Activated T-helper 1 cell treated with anti-CD3 and anti-CD28 coated beads, Interleukin-12 subunit alpha, Interleukin-12 subunit beta, Interleukin-2, Interleukin-4 antibody, amounts not matched to agents 30 ng/mL and 10 ng/mL and 1 ng/mL, durations not matched to agents 14 hours and 24 hours and 36 hours (primary cell): ENCODE measurements around the gene NOM1. TPM values are rescaled to one million over a fixed set of nuclear protein-coding genes. Genes with fewer than 3 reads are reported as not detected.
"Not testable (repeated sequence)": the region's sequence is repeated elsewhere in the genome, so short reads cannot be mapped to it uniquely, and the experiment has no call there.

Source experiments
- DNase-seq: peaks from one replicate; pipeline ENCODE4 v3.0.0; 2021; ENCODE audit warnings: low spot score
- H3K27ac Mint-ChIP-seq: one replicate; pipeline ENCODE4 v1.8.0; 2021; ENCODE audit warnings: mild to moderate bottlenecking, mixed read lengths
- H3K27me3 Mint-ChIP-seq: one replicate; pipeline ENCODE4 v1.8.0; 2022; ENCODE audit warnings: mild to moderate bottlenecking, moderate library complexity, mixed read lengths; ENCODE audit not compliant: insufficient read depth
- H3K36me3 Mint-ChIP-seq: one replicate; pipeline ENCODE4 v1.8.0; 2021; ENCODE audit warnings: low read depth, mixed read lengths
- H3K4me1 Mint-ChIP-seq: one replicate; pipeline ENCODE4 v1.8.0; 2021; ENCODE audit warnings: low read depth, mixed read lengths
- H3K4me3 Mint-ChIP-seq: one replicate; pipeline ENCODE4 v1.8.0; 2021; ENCODE audit warnings: mild to moderate bottlenecking, moderate library complexity, mixed read lengths
- H3K9me3 Mint-ChIP-seq: one replicate; pipeline ENCODE4 v1.8.0; 2021; ENCODE audit warnings: mixed read lengths
- intact Hi-C: fragments of 100-400 bp; cut with micrococcal nuclease; formaldehyde crosslinking; loops from one replicate; pipeline ENCODE4 v1.15.1; 2024
- total RNA-seq: library from RNA; stranded (reverse); gene quantifications from 2 replicates; pipeline ENCODE4 v1.2.3, GENCODE V29; 2022

The NOM1 gene, protein sequence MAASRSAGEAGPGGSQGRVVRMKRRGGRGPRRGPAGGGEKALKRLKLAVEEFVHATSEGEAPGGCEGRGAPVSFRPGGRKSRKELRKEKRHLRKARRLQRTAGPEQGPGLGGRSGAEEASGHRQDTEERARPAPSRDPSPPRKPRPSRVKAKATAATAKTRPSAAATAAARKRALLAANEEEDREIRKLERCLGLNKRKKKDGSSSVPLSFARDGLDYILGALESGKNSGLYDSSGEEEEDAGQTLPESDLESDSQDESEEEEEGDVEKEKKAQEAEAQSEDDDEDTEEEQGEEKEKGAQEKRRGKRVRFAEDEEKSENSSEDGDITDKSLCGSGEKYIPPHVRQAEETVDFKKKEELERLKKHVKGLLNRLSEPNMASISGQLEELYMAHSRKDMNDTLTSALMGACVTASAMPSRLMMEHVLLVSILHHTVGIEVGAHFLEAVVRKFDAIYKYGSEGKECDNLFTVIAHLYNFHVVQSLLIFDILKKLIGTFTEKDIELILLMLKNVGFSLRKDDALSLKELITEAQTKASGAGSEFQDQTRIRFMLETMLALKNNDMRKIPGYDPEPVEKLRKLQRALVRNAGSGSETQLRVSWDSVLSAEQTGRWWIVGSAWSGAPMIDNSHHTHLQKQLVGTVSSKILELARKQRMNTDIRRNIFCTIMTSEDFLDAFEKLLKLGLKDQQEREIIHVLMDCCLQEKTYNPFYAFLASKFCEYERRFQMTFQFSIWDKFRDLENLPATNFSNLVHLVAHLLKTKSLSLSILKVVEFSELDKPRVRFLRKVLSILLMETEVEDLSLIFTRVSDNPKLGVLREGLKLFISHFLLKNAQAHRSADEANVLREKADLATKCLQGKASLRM
- 46.4 and 50.9 TPM in 2 replicates for total RNA-seq

DNA sequence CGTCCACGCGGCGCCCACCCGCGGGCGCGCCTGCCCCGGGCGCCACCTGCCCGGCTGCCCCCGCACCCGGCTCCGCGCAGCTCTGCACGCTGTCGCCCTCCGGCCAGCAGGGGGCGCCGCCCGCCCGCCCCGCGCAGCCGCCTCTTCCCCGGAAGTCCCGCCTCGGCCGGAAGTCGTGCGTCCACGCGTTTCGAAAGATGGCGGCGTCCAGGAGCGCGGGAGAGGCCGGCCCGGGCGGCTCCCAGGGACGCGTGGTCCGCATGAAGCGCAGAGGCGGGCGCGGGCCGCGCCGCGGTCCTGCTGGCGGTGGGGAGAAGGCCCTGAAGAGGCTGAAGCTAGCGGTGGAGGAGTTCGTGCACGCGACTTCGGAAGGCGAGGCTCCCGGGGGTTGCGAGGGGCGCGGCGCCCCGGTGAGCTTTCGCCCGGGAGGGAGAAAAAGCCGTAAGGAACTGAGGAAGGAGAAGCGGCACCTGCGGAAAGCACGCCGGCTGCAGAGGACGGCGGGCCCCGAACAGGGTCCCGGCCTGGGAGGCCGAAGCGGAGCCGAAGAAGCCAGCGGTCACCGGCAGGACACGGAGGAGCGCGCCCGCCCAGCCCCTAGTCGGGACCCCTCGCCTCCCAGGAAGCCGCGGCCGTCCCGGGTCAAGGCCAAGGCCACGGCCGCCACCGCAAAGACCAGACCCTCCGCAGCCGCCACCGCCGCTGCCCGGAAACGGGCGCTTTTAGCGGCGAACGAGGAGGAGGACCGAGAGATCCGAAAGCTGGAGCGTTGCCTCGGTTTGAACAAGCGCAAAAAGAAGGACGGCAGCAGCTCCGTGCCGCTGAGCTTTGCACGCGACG, at the start of gene NOM1:
TSS of gene NOM1 (plus strand) at position 172 of the 840 bp plus-strand sequence. CDS start at position 198, 26 bp downstream.
- Mint-ChIP-seq H3K36me3 (peaks cover 25% of the 10 kb centered on the region), H3K9me3 (no peaks in the 10 kb centered on the region), H3K27ac (peak within 1 kb of the TSS; percentile 97), H3K27me3 (peaks cover 2% of the 10 kb centered on the region), H3K4me1 (peaks cover 15% of the 10 kb centered on the region), H3K4me3 (peak within 1 kb of the TSS; percentile 97)
- DNase-seq, result peak; percentile 86
- intact Hi-C loops, result loop anchor here (1.0 to 10.0 kb wide), 7 partner anchors 17 to 388 kb away; partner anchors contain the start of genes DNAJB6, LMBR1, RNF32 and UBE3C

DNA sequence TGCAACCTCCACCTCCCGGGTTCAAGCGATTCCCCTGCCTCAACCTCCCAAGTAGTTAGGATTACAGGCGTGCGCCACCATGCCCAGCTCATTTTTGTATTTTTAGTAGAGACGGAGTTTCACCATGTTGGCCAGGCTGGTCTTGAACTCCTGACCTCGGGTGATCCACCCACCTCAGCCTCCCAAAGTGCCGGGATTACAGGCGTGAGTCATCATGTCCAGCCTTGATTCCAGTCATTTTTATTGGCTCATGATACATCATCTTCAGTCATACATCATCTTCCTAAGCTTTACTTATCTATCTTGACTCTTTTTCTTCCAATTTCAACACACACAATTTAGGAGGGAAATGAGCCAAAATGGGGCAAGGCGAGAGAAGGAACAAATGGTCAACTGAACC, 49.4 kb upstream of the NOM1 start:
- not testable (repeated sequence) for H3K4me3 Mint-ChIP-seq, H3K27me3 Mint-ChIP-seq, H3K27ac Mint-ChIP-seq, DNase-seq, H3K36me3 Mint-ChIP-seq, H3K9me3 Mint-ChIP-seq
- intact Hi-C loops, result loop anchor here (10.0 kb wide), 1 partner anchor 95 kb away; no protein-coding TSS in a partner anchor
- peaks cover 26% of the 10 kb centered on the region for H3K4me1 Mint-ChIP-seq

DNA sequence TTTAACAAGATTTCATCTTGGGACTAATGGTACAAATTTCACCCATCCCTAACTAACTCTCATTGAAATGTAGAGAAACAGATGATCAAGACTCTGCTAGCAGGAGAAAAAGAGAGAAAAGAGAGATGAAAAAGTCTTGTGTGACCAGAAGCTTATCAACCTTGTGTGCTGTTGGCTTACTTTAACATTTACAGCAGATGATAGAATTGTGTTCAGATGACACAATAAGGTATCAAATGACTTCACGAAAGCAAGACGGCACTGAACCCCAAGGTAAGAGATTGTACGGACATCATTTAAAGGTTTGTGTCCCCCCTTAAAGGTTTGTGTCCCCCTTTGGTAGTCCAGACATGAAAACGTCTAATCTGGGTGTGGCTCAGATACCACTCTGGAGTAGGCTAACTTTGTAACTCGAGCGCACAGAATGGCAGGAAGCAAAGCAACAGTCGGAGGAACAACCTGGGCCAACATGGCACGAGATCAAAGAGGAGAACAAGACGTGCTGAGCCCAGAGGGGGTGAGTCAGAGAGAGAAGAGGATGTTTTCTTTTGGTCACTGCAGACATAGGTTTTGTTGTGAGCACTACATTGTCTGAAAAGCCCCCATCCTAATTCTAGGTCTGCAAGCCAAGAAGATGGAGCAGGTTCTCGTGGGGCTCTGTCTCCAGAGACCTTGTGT, 46.1 kb upstream of the NOM1 start:
- no peaks in the 10 kb centered on the region for H3K36me3 Mint-ChIP-seq
- no peak overlapping the region for H3K27ac Mint-ChIP-seq
- no peak for DNase-seq
- H3K4me1 Mint-ChIP-seq, result peaks cover 7% of the 10 kb centered on the region
- peaks cover 5% of the 10 kb centered on the region for H3K27me3 Mint-ChIP-seq
- no peak overlapping the region for H3K4me3 Mint-ChIP-seq
- H3K9me3 Mint-ChIP-seq, result no peaks in the 10 kb centered on the region
- intact Hi-C loops, result loop anchor here (10.0 kb wide), 1 partner anchor 91 kb away; no protein-coding TSS in a partner anchor

DNA sequence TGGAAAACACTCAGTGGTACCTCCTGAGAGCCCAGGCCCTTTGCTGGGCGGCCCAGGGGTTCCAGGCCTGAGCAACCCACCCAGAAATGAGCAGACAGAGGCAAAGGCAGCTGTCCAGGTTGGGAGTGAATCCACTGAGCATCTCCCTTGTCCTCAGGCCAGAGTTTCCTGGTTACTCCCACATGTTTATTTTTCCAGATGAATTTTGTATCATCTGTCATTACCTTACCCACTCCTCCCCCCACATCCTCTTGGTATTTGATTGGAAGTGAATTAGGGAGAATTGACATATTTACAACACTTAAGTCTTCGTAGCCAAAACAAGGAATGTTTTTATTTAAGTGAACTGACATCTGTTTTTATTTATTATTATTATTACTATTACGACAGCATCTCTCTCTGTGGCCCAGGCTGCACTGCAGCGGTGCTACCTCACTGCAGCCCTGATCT, 43.3 kb upstream of the NOM1 start:
- intact Hi-C loops, result loop anchor here (5.0 to 10.0 kb wide), 2 partner anchors 89 to 346 kb away; no protein-coding TSS in a partner anchor
- Mint-ChIP-seq H3K27ac (no peak overlapping the region), H3K4me3 (no peak overlapping the region), H3K9me3 (no peaks in the 10 kb centered on the region), H3K27me3 (peaks cover 2% of the 10 kb centered on the region), H3K4me1 (peaks cover 7% of the 10 kb centered on the region), H3K36me3 (no peaks in the 10 kb centered on the region)
- DNase-seq, result no peak

DNA sequence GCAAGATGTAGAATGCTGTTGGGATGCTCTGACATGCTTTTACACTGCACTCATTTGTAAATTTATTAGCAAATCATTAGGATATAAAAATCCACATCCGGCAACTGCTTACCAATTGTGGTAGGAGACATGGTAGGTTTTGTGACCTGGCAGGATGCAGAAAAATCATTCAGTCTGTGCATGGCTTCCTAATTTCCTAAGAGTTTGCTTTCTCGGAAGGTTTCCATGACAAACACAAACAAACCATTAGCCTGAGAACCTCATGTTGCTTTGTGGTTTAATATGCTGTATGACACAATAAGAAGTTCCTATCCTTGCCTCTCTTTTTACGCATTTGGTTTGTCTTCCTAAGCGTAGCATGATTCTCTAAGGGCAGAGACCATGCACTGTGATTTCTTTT, 41.9 kb upstream of the NOM1 start:
- DNase-seq, result no peak
- Mint-ChIP-seq H3K27ac (no peak overlapping the region), H3K36me3 (no peaks in the 10 kb centered on the region), H3K27me3 (peaks cover 10% of the 10 kb centered on the region), H3K4me1 (peaks cover 7% of the 10 kb centered on the region), H3K9me3 (no peaks in the 10 kb centered on the region), H3K4me3 (no peak overlapping the region)
- intact Hi-C loops, result loop anchor here (5.0 to 10.0 kb wide), 2 partner anchors 87 to 345 kb away; no protein-coding TSS in a partner anchor

DNA sequence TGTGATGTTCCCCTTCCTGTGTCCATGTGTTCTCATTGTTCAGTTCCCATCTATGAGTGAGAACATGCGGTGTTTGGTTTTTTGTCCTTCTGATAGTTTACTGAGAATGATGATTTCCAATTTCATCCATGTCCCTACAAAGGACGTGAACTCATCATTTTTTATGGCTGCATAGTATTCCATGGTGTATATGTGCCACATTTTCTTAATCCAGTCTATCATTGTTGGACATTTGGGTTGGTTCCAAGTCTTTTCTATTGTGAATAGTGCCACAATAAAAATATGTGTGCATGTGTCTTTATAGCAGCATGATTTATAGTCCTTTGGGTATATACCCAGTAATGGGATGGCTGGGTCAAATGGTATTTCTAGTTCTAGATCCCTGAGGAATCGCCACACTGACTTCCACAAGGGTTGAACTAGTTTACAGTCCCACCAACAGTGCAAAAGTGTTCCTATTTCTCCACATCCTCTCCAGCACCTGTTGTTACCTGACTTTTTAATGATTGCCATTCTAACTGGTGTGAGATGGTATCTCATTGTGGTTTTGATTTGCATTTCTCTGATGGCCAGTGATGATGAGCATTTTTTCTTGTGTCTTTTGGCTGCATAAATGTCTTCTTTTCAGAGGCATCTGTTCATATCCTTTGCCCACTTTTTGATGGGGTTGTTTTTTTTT, 39.8 kb upstream of the NOM1 start:
- not testable (repeated sequence) for DNase-seq, H3K9me3 Mint-ChIP-seq, H3K36me3 Mint-ChIP-seq, H3K4me1 Mint-ChIP-seq, H3K27ac Mint-ChIP-seq, H3K4me3 Mint-ChIP-seq
- peaks cover 13% of the 10 kb centered on the region for H3K27me3 Mint-ChIP-seq
- intact Hi-C loops, result loop anchor here (5.0 to 10.0 kb wide), 2 partner anchors 85 to 343 kb away; no protein-coding TSS in a partner anchor

DNA sequence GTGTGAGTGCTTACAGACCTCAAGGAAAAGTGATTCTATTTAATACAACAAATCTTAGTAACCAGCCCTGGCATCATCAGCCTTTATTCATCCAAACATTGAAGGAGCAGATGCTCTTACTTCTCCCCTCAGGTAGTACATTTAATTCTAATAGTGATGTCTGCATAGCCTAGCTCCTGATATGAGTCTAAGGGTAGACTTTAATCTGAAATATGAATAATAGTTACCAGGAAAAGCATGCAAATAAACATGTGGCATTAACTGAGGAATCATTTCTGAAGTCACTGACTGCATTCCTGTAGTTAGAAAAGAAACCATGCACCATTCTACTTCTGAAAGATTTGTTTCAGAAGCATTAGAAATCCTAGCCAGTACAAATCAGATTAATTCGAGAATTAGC, 30.9 kb upstream of the NOM1 start:
- peaks cover 32% of the 10 kb centered on the region for H3K4me1 Mint-ChIP-seq
- H3K4me3 Mint-ChIP-seq, result no peak overlapping the region
- H3K27ac Mint-ChIP-seq, result no peak overlapping the region
- H3K36me3 Mint-ChIP-seq, result no peaks in the 10 kb centered on the region
- intact Hi-C loops, result no loop called here
- peaks cover 10% of the 10 kb centered on the region for H3K27me3 Mint-ChIP-seq
- no peak for DNase-seq
- H3K9me3 Mint-ChIP-seq, result no peaks in the 10 kb centered on the region

DNA sequence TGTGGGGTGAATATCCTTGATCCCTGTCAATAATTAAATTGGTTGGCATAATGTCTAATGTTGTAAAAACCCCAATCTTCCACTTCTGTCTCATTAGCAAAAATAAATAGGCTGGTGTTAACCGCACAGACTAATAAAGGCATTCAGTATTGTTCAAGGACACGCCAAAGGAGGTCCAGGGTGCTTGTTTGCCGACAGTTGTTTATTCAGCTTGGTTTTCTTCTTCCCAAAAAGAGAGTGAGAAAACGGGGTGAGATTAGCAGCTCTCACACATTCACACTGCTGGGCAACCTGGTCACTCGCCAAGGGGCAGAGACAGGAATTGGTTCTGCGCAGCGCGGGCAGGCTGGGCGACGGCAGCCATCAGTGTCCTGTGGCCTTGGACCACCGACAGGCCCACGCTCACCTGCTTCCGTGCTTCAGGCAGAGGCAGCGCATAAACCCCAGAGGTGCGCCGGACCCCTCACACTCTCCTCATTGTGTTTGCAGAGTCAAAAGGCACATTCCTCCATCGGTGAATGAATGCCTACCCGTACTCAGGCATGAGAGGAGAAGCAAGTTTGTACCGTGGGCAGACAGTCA, 30.3 kb upstream of the NOM1 start:
- H3K36me3 Mint-ChIP-seq, result no peaks in the 10 kb centered on the region
- DNase-seq, result no peak
- intact Hi-C loops, result no loop called here
- no peak overlapping the region for H3K4me3 Mint-ChIP-seq
- no peak overlapping the region for H3K27ac Mint-ChIP-seq
- H3K27me3 Mint-ChIP-seq, result peaks cover 10% of the 10 kb centered on the region
- H3K9me3 Mint-ChIP-seq, result no peaks in the 10 kb centered on the region
- peaks cover 36% of the 10 kb centered on the region for H3K4me1 Mint-ChIP-seq

DNA sequence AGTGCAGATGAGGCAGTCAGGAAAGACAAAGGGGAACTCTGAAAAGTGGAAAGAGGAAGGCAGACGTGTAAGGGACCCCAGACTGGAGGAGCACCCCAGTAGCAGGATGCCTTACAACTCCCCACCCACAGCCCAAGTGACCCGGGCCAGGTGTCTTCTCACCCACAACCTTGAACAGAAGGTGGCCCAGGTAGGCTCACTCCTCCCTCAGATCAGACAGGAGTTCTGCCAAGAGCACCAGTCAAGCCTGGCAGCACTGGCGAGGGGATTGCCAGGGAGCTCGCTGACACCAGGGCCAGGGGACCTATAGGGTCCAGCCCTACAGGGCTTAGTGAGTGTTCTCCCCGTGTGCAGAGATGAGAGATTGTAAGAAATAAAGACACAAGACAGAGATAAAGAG, 29.4 kb upstream of the NOM1 start:
- H3K27me3 Mint-ChIP-seq, result peaks cover 12% of the 10 kb centered on the region

DNA sequence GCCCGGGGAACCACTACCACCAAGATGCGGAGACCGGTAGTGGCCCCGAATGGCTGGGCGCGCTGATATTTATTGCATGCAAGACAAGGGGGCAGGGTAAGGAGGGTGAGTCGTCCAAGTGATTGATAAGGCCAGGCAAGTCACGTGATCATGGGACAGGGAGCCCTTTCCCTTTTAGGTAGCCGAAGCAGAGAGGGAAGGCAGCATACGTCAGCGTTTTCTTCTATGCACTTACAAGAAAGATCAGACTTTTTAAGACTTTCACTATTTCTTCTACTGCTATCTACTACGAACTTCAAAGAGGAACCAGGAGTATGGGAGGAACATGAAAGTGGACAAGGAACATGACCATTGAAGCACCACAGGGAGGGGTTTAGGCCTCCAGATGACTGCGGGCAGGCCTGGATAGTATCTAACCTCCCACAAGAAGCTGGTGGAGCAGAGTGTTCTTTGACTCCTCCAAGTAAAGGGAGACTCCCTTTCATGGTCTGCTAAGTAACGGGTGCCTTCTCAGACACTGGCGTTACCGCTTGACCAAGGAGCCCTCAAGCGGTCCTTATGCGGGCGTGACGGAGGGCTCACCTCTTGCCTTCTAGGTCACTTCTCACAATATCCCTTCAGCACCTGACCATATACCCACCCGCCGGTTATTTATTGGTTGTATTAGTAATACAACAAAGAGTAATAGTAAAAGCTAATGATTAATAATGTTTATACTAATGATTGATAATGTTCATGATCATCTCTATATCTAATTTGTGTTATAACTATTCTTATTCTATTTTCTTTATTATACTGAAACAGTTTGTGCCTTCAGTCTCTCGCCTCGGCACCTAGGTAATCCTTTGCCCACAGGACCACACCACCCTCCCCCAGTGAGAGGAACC, 28.8 kb upstream of the NOM1 start:
- H3K4me3 Mint-ChIP-seq, H3K36me3 Mint-ChIP-seq, H3K27me3 Mint-ChIP-seq, DNase-seq, H3K27ac Mint-ChIP-seq, H3K9me3 Mint-ChIP-seq, intact Hi-C loops: not testable (repeated sequence)
- H3K4me1 Mint-ChIP-seq, result peaks cover 41% of the 10 kb centered on the region

More for the DNA sequence above, 29.4 kb upstream of the NOM1 start:
- no peak for DNase-seq
- no peaks in the 10 kb centered on the region for H3K9me3 Mint-ChIP-seq
- peaks cover 41% of the 10 kb centered on the region for H3K4me1 Mint-ChIP-seq
- no peak overlapping the region for H3K27ac Mint-ChIP-seq
- no peaks in the 10 kb centered on the region for H3K36me3 Mint-ChIP-seq
- intact Hi-C loops, result no loop called here
- no peak overlapping the region for H3K4me3 Mint-ChIP-seq
